Cardiac muscle cell (in vitro differentiated cells and primary cell): ENCODE results near the gene BFSP2. TPM values are rescaled to one million over a fixed set of nuclear protein-coding genes. Genes with fewer than 3 reads are reported as not detected.

Source experiments
- DNase-seq, 2 donors: peaks; one replicate each; pipeline versions ENCODE4 v3.0.0 to v3.0.0-alpha.2; 2010 to 2017; ENCODE audit warnings: low read depth in 1 of 2, low spot score in 1 of 2
- H3K27ac ChIP-seq: fragments of 200-600 bp; sonication (generic); 2 replicates; pipeline ENCODE4 v1.5.1; 2016
- H3K27me3 ChIP-seq: fragments of 200-600 bp; sonication (generic); 2 replicates; pipeline ENCODE4 v1.6.0; 2016; ENCODE audit warnings: control low read depth
- H3K36me3 ChIP-seq: fragments of 200-600 bp; sonication (generic); 2 replicates; pipeline ENCODE4 v1.5.1; 2016; ENCODE audit warnings: control low read depth
- H3K4me1 ChIP-seq: fragments of 200-600 bp; sonication (generic); 2 replicates; pipeline ENCODE4 v1.8.1; 2017; ENCODE audit warnings: low read depth, mild to moderate bottlenecking, mixed run types
- H3K4me3 ChIP-seq: fragments of 200-600 bp; sonication (generic); 2 replicates; pipeline ENCODE4 v1.5.1; 2016; ENCODE audit warnings: mild to moderate bottlenecking
- H3K9me3 ChIP-seq: fragments of 200-600 bp; sonication (generic); 2 replicates; pipeline ENCODE4 v1.5.1; 2017; ENCODE audit warnings: low read depth, mild to moderate bottlenecking, control low read depth
- CTCF ChIP-seq: IDR thresholded peaks from 2 replicates; pipeline ENCODE4 v1.5.1; 2012; ENCODE audit warnings: low read depth, mild to moderate bottlenecking, low read length
- polyA plus RNA-seq: library from polyadenylated mRNA; unstranded; fragments of >200 nt; fragmentation: Nextera tagmentation; extraction: Ambion mirVana; gene quantifications from 2 replicates; pipeline ENCODE4 v1.2.1, GENCODE V29; 2016
- total RNA-seq: library from RNA; depleted of rRNA; stranded (reverse); fragments of >200 nt; gene quantifications from 2 replicates; pipeline ENCODE4 v1.2.3, GENCODE V29; 2016

BFSP2 gene
- total RNA-seq (not detected in 2 replicates), polyA plus RNA-seq (not detected in 2 replicates)

- TF ChIP-seq CTCF, result no peak
- no peaks in the 10 kb centered on the region for H3K9me3 ChIP-seq
- DNase-seq, result no peak
- no peaks in the 10 kb centered on the region for H3K27me3 ChIP-seq
- no peak within 1 kb of the TSS for H3K27ac ChIP-seq
- H3K4me1 ChIP-seq, result no peaks in the 10 kb centered on the region
- no peak within 1 kb of the TSS for H3K4me3 ChIP-seq
- no peaks in the 10 kb centered on the region for H3K36me3 ChIP-seq
These were observed at the start of gene BFSP2 for GRCh38 chr3:133400006-133400515. BFSP2 (plus strand) TSS chr3:133400056; CDS start chr3:133400084, 28 bp downstream.

DNA sequence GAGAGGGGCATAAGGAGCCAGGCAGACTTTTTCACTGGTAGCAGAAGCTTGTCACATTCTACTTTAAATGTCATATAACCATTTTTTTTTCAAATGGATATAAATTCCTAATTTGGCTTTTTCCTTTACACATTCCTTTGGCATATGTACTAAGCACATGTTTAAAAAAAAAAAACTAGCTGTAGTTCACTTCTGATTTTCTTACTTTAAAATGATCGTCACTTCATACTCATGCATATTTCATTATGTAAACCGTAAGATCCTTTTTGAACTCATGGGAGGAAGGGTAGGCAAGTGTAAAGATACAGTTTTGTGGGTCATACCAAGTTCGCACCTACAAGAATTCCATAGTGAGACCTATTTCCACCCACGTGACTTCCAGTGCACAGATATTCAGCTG, 45.1 kb upstream of the BFSP2 start:
- no peaks in the 10 kb centered on the region for H3K36me3 ChIP-seq
- DNase-seq, result no peak
- H3K4me1 ChIP-seq, result no peaks in the 10 kb centered on the region
- no peak overlapping the region for H3K27ac ChIP-seq
- H3K27me3 ChIP-seq, result no peaks in the 10 kb centered on the region
- no peak for TF ChIP-seq CTCF
- H3K9me3 ChIP-seq, result no peaks in the 10 kb centered on the region
- no peak overlapping the region for H3K4me3 ChIP-seq

DNA sequence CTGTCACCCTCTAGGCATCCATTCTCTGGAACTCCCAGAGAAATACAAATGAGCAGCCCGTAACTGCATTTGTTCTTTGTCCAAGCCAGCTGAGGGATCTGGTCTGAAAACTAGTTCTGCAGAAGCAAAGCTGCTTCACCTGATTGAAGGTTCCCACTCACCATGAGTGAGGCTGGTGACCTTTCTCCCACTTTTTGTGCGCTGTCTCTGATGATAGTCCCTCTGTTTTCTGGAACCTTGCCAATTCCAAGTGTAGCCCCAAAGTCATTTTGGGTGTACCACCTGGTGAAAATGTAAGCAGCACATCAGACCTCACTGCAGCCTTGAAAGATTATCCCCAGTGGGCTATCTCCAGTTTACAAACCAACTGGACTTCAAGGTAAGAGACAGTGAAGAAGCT, 39.4 kb upstream of the BFSP2 start:
- no peak for DNase-seq
- Histone ChIP-seq H3K27me3 (no peaks in the 10 kb centered on the region), H3K27ac (no peak overlapping the region), H3K9me3 (no peaks in the 10 kb centered on the region), H3K4me3 (no peak overlapping the region), H3K36me3 (no peaks in the 10 kb centered on the region), H3K4me1 (no peaks in the 10 kb centered on the region)
- no peak for TF ChIP-seq CTCF

GRCh38 chr3:133361011-133361410, 38.8 kb upstream of the BFSP2 start:
- H3K4me1 ChIP-seq, result no peaks in the 10 kb centered on the region
- no peaks in the 10 kb centered on the region for H3K9me3 ChIP-seq
- no peak for DNase-seq
- H3K4me3 ChIP-seq, result no peak overlapping the region
- H3K27me3 ChIP-seq, result no peaks in the 10 kb centered on the region
- H3K36me3 ChIP-seq, result no peaks in the 10 kb centered on the region
- no peak for TF ChIP-seq CTCF
- no peak overlapping the region for H3K27ac ChIP-seq

DNA sequence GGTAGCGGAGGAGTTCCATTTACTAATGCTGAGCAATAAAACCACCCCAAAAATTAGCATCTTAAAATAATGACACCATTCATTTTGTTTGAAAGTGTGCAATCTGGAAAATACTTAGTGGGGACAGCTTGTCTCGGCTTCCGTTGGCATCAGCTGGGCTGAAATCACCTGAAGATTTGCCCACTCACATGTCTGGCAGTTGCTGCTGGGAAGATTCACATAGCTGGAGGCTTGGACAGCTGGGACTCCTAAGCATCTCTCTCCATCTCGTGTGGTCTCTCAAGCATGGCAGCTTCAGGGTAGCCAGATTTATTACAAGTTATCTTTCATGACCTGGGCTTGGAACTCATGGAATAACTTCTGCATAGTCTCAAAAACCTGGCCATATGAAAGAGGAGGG, 38.4 kb upstream of the BFSP2 start:
- no peaks in the 10 kb centered on the region for H3K9me3 ChIP-seq
- no peaks in the 10 kb centered on the region for H3K4me1 ChIP-seq
- H3K27ac ChIP-seq, result no peak overlapping the region
- TF ChIP-seq CTCF, result no peak
- H3K27me3 ChIP-seq, result no peaks in the 10 kb centered on the region
- no peak overlapping the region for H3K4me3 ChIP-seq
- no peak for DNase-seq
- H3K36me3 ChIP-seq, result no peaks in the 10 kb centered on the region

GRCh38 chr3:133362539-133362938, 37.3 kb upstream of the BFSP2 start:
- H3K4me1 ChIP-seq, result no peaks in the 10 kb centered on the region
- H3K27me3 ChIP-seq, result no peaks in the 10 kb centered on the region
- H3K36me3 ChIP-seq, result no peaks in the 10 kb centered on the region
- no peak for TF ChIP-seq CTCF
- H3K4me3 ChIP-seq, result no peak overlapping the region
- no peak for DNase-seq
- no peaks in the 10 kb centered on the region for H3K9me3 ChIP-seq
- no peak overlapping the region for H3K27ac ChIP-seq
